Stimulated activated CD4-positive, alpha-beta T cell treated with anti-CD3 and anti-CD28 coated beads, Interleukin-15, amount 100 ng/mL, for 48 hours (primary cell): ENCODE results near the gene APOL5.

Experiments
- DNase-seq, 2 donors: peaks; one replicate each; pipeline ENCODE4 v3.0.0-alpha.2; 2020; ENCODE audit warnings: low read depth in 2 of 2

Gene APOL5

DNA sequence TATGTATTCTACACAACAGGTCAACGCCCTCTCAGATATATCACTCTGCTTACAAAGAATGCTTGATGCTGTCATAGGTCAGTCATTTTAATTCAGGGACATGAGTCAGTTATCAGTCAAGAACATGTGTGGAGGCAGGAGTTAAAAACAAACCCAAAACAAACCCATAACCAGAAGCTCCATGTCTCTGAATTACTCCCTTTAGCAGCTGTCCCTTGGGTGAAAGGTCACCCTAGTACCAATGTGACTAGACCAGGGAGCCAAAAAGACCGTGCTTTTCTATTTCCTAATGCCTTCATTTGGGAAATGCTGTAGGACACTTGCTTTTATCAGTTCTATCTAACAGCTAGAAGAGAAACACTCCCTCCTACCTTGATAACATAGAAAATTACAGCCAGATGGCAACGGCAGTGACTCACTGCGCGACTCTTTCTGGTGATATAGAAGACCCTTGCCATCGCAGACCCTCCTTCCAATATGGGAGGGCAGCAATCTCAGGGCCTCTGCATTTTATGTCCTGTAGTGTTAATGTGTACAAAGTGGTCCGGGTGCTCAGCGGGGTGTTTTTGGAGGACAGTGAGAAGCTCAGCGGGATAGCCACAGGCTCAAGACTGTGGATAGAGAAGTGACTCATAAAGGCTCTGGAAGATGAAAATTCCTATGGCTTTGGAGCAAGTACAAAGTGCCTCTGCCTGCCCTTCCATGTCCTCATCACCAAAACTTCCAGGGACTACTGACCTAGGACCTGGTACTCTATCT, 24.8 kb downstream of the APOL5 start:
- no peak for DNase-seq

DNA sequence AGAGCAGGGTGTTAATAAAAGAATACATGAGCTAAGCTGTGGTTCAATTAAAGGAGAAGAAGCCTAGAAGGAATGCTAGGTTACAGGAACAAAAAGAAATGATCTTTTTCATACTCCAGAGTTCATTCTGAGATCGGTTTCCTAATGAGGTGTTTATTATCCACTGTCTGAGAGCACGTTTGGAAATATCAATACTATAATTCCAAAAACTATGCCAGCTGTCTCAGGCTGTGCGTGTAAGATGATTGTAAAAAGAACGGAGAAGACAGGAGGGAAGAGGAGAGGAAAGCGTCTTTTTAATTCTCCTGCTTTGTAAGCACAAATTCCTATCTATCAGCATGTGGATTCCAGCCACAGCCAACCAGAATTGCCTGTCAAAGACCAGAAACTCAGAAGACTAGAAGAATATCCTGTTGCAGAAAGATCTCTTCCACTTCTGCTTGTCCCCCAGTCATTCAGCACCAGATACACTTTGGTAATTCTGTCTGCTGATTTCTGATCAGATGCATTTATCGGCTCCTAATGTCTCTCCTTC, 25.7 kb downstream of the APOL5 start:
- no peak for DNase-seq

- DNase-seq: no peak
Measured at GRCh38 chr22:35746248-35746647, 28.6 kb downstream of the APOL5 start.

DNA sequence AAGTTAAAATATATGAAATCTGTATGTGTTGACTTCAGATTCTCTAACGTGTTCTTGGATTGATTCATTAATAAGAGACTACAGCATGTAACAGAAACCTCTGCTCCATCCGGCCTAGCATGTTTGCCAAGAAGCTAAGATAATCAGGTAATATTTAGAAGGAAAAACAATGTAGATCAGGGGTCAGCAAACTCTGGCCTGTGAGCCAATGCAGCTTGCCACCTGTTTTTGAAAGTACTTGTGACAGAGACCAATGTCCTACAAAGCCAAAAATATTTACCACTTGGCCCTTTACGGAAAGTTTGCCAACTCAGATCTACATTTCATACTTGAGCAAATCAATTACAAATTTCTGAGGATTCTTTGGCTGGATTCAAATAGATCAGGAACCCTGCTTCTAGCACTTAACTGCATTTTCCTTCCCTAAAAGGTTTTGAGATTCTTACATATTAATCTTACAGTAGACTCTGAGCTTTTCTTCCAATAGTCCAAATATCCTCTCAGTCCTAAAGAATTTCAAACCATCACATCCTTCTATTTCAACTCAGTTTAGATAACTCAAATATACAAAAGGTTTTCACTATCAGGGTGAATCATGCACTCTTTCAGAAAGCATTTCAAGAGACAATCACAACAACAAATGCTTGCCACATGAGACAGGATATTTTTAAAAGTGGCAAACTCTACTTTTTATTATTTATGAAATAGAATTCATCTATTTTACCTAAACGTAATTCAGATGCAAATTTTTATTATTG, 29.5 kb downstream of the APOL5 start:
- DNase-seq: no peak

GRCh38 chr22:35749808-35750207, 32.1 kb downstream of the APOL5 start:
- DNase-seq: no peak

GRCh38 chr22:35752006-35752862, 34.6 kb downstream of the APOL5 start:
- no peak for DNase-seq

GRCh38 chr22:35752863-35753189, 35.2 kb downstream of the APOL5 start:
- no peak for DNase-seq

DNA sequence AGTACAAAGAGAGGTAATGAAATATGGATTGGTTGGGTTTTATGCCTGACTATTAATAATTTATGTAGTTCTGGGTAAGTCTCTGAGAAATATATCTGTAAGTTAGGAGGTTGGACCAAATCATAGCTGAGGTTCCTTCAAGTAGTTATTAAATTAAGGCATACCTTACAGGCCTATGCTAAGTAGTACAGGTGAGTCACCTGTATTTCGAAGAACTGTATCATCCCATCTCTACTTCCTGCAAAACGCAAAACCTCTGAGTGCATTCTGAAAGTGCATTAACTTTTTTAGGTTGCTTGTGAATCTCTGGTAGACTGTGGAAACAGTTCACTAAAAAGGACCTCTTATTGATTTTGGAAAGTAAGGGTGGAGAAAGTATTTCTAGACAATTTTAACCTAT, 37.1 kb downstream of the APOL5 start:
- no peak for DNase-seq

GRCh38 chr22:35756722-35757121, 39.0 kb downstream of the APOL5 start:
- no peak for DNase-seq

GRCh38 chr22:35758394-35758793, 40.7 kb downstream of the APOL5 start:
- no peak for DNase-seq

DNA sequence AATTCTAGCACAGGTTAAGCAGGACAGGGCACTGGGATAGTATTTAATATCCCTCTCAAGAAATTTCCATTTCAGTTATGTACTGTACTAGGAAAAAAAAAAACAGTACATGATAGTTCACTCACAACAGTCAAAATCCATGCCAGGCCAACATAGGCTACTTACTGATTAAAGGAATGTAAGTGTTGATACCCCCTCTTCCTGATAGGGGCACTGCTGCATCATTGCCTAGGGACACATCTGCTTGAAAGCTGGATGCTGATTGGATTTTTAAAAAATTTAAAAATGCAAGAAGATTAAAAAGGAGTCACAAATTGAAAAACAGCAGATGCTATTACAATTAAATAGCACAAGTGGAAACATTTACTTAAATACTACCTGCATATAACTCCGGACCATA, 43.4 kb downstream of the APOL5 start:
- no peak for DNase-seq

DNA sequence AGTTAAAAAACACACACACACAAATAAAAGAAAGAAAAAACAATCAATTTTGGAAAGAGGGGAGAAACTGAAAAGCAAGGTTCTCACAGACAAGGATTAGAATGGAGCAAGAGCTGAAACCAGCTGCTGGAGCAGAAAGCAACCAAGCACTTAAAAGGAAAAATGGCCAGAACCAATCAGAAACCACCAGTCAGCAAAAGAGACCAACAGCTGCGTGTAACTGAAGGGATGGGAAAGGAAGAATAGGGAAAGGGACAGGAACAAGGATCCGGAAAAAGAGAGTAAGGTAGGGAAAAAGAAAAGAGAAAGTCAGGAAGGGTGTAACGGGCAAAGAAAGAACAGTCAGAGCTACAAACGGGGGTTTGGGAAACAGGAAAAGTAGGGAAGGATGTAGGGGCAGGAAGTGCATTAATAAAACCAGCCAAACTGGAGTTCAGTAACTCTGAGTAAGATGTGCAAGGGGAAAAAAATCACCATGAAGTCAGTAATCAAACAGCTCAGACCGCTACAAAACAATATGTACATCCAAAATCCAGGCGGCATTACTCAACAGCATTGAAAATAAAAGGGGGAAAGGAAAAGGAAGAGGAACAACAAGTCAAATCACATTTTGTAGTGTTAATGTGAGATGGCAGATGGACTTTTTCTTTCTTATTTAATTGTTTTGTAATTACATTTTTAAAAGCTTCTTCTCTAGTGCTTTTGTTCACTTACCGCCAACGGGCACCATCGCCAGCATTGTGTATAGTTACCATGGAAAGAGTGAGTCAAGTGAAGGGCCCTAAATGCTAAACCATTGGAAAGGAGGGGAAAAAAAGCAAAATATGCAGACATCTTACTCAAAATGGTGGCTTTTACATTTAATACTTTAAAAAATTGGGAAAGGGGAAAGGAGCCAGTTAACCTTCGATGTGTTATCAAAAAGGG, 49.2 kb downstream of the APOL5 start:
- no peak for DNase-seq

DNA sequence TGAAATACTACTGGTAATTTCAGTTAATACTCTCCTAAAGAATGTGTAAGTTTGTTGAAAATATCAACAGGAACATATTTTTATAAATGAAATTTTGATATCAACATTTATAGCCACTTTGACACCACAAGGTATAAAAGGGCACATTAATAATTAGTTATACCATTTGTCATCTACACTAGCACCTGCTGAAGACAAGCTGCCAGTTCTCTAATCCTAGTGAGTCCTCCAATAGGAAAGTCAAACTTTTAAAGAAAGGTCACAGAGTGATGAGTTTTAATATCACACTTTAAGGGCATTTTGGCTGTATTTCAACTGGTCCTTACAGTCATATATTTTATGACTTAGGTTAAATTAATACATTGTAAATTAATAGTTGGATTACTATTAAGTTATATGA, 52.3 kb downstream of the APOL5 start:
- no peak for DNase-seq

GRCh38 chr22:35775339-35775738, 57.7 kb downstream of the APOL5 start:
- no peak for DNase-seq

- DNase-seq: no peak
Measured at GRCh38 chr22:35777335-35777975, 59.8 kb downstream of the APOL5 start.
